ENCODE data around the gene SPATS2. TPM values are rescaled to one million over a fixed set of nuclear protein-coding genes. Genes with fewer than 3 reads are reported as not detected.

The SPATS2 gene
- total RNA-seq, 1 experiment from 2014 or later, result 74.2 TPM

DNA sequence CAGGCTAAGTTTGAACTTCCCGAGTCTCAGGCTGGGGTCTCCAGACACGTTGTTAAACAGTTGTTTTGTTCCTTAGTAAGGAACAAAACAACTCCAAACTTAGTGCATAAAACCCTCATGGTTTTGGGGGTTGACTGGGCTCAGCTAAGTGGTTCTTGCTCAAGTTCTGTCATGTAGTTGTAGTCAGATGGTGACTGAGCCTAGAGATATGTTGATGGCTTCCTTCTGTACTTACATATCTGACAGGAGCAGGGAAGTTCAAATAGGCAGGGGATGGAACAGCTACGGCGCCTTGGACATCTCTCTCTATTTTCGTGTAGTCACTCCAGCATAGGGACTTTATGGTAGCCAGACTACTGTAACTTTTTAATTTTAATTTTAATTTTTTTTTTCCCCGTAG lies 45.7 kb downstream of the SPATS2 start (continued):
- TF ChIP-seq EZH2 (IDR thresholded peaks at IDR 0.05) (no peak), ZFX (IDR thresholded peaks at IDR 0.05) (no peak), ELF1 (IDR thresholded peaks at IDR 0.05; ENCODE audit: borderline replicate concordance, low read depth) (no peak)
- TF ChIP-seq, protein P1, sequence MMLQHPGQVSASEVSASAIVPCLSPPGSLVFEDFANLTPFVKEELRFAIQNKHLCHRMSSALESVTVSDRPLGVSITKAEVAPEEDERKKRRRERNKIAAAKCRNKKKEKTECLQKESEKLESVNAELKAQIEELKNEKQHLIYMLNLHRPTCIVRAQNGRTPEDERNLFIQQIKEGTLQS (IDR thresholded peaks at IDR 0.05), result no peak

DNA sequence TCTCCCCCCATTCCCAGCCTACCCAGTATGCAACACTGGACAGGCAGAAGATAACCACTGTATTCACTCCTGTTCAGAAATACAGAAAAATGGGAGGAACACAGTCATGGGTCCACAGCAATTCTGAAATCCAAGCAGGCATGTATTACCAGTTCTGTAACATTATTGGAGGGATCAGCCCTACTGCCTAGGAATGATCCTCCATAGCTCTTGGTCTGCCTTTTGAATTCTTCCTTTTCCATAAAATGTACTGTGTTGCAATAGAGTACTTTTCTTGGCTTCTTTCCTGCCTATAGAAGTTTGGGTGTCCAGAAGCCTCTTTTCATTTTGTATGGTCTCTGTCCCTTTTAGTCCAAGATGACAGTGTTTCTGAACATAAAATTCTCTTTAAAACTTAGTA lies 46.5 kb downstream of the SPATS2 start:
- CTCF ChIA-PET, result no interaction called here

More for the DNA sequence above, 46.5 kb downstream of the SPATS2 start:
- BruUV-seq (replicated peaks), result no TSS peak
- ChIA-PET POLR2A (no interaction called here), RAD21 (ENCODE audit: low non-redundant PET in 1 of 2, low total read pairs in 2 of 2, uncharacterized antibody in 2 of 2, unreplicated experiment in 2 of 2) (no interaction called here)
- Histone ChIP-seq H2AFZ (ENCODE audit: low read depth, low read length, poor library complexity, severe bottlenecking) (no peak overlapping the region), H3K9me2 (ENCODE audit: insufficient read depth) (no peaks in the 10 kb centered on the region), H4K20me1 (ENCODE audit: insufficient read depth) (no peaks in the 10 kb centered on the region), H3K4me2 (ENCODE audit: low read length) (peak overlapping the region; percentile 0; the same call in 1 of the 2 replicates), H3K27me3 (ENCODE audit: insufficient read depth, low read length) (no peaks in the 10 kb centered on the region), H3K36me3 (ENCODE audit: control insufficient read depth in 1 of 2, insufficient read depth in 2 of 2, low read length in 2 of 2) (no peaks in the 10 kb centered on the region; a peak in 1 of 4 replicates), H3K4me3 (replicated peaks in 1 of 2; ENCODE audit: low read depth in 1 of 2, low read length in 2 of 2) (no peak overlapping the region), H3K27ac (ENCODE audit: low read depth, low read length) (no peak overlapping the region), H3K4me1 (ENCODE audit: control insufficient read depth in 1 of 2, insufficient read depth in 2 of 2, low read length in 2 of 2) (peaks cover 34% of the 10 kb centered on the region in 2 experiments), H3K9me3 (ENCODE audit: control insufficient read depth in 1 of 2, insufficient read depth in 1 of 2, low read depth in 1 of 2, low read length in 2 of 2) (no peaks in the 10 kb centered on the region), H3K79me2 (ENCODE audit: insufficient read depth, low read length) (peaks cover 69% of the 10 kb centered on the region), H3K9ac (ENCODE audit: low read length) (no peak overlapping the region)
- ATAC-seq (no peak), DNase-seq (ENCODE audit: low read depth, low spot score) (no peak)
- intact Hi-C loops (cut with micrococcal nuclease), result no loop called here
- TF ChIP-seq ZFX (IDR thresholded peaks at IDR 0.05) (no peak), TCF7L2 (IDR thresholded peaks at IDR 0.05; ENCODE audit: borderline replicate concordance, extremely low read depth, insufficient read depth, insufficient read length) (no peak), EGR1 (IDR thresholded peaks at IDR 0.05; ENCODE audit: low read depth) (no peak), SP1 (IDR thresholded peaks at IDR 0.05; ENCODE audit: low read depth) (no peak), SRF (IDR thresholded peaks at IDR 0.05; ENCODE audit: low read depth) (no peak), RAD21 (IDR thresholded peaks at IDR 0.05; ENCODE audit: low read depth) (no peak), FOSL1 (IDR thresholded peaks at IDR 0.05; ENCODE audit: low read depth) (no peak), POLR2A (IDR thresholded peaks at IDR 0.05; ENCODE audit: borderline replicate concordance, extremely low read depth, insufficient read depth, insufficient read length) (no peak), ZNF274 (IDR thresholded peaks at IDR 0.05; ENCODE audit: low read depth, low read length) (no peak)
- TF ChIP-seq, protein P2, sequence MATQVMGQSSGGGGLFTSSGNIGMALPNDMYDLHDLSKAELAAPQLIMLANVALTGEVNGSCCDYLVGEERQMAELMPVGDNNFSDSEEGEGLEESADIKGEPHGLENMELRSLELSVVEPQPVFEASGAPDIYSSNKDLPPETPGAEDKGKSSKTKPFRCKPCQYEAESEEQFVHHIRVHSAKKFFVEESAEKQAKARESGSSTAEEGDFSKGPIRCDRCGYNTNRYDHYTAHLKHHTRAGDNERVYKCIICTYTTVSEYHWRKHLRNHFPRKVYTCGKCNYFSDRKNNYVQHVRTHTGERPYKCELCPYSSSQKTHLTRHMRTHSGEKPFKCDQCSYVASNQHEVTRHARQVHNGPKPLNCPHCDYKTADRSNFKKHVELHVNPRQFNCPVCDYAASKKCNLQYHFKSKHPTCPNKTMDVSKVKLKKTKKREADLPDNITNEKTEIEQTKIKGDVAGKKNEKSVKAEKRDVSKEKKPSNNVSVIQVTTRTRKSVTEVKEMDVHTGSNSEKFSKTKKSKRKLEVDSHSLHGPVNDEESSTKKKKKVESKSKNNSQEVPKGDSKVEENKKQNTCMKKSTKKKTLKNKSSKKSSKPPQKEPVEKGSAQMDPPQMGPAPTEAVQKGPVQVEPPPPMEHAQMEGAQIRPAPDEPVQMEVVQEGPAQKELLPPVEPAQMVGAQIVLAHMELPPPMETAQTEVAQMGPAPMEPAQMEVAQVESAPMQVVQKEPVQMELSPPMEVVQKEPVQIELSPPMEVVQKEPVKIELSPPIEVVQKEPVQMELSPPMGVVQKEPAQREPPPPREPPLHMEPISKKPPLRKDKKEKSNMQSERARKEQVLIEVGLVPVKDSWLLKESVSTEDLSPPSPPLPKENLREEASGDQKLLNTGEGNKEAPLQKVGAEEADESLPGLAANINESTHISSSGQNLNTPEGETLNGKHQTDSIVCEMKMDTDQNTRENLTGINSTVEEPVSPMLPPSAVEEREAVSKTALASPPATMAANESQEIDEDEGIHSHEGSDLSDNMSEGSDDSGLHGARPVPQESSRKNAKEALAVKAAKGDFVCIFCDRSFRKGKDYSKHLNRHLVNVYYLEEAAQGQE (IDR thresholded peaks at IDR 0.05; ENCODE audit: low read depth), result no peak
- TF ChIP-seq, protein P3, sequence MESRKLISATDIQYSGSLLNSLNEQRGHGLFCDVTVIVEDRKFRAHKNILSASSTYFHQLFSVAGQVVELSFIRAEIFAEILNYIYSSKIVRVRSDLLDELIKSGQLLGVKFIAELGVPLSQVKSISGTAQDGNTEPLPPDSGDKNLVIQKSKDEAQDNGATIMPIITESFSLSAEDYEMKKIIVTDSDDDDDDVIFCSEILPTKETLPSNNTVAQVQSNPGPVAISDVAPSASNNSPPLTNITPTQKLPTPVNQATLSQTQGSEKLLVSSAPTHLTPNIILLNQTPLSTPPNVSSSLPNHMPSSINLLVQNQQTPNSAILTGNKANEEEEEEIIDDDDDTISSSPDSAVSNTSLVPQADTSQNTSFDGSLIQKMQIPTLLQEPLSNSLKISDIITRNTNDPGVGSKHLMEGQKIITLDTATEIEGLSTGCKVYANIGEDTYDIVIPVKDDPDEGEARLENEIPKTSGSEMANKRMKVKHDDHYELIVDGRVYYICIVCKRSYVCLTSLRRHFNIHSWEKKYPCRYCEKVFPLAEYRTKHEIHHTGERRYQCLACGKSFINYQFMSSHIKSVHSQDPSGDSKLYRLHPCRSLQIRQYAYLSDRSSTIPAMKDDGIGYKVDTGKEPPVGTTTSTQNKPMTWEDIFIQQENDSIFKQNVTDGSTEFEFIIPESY (IDR thresholded peaks at IDR 0.05; ENCODE audit: extremely low read depth, insufficient replicate concordance, low read length), result no peak
